ENCODE results near the gene PTPRD. TPM values are rescaled to one million over a fixed set of nuclear protein-coding genes. Genes with fewer than 3 reads are reported as not detected.

PTPRD gene
- total RNA-seq, 1 donor from 2014 or later = 1.8 TPM

DNA sequence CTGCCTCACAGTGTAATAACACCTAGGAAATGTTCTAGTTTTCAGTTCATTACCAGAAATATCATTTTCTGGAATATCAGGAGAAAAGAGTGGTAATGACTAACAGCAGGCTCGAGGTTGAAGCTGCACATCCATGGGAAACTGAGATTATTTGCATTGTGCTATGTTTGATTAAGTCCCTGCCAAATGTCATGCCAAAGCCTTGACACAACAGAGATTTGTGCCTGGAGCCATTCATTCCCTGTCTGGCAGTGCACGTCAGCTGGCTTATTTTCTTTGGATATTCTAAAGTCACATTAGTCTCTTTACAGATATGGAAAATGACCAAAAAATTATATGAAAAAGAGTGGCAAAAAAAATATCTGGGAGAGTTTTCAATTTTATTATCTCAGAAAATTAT, 848.0 kb downstream of the PTPRD start:
- no peak for DNase-seq (ENCODE audit: low read depth in 2 of 2)

DNA sequence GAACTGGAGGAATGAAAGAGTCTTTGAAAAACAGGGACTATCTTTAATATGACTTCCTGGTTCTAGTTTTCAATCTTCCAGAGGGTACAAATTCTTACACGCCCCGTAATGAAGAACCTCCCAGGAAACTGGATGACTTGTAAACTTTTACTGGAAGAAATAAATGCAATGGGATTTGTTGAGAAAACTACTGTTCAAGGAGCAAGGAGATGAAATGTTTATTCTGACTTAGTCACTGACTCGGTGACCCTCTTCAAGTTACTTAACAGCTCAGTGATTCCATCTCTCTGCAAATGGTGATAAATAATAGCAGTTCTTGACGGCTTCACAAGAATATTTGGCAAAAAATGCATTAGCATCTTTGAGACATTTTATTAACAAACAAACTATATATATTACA, 858.6 kb downstream of the PTPRD start:
- no peak for DNase-seq (ENCODE audit: low read depth in 2 of 2)

DNA sequence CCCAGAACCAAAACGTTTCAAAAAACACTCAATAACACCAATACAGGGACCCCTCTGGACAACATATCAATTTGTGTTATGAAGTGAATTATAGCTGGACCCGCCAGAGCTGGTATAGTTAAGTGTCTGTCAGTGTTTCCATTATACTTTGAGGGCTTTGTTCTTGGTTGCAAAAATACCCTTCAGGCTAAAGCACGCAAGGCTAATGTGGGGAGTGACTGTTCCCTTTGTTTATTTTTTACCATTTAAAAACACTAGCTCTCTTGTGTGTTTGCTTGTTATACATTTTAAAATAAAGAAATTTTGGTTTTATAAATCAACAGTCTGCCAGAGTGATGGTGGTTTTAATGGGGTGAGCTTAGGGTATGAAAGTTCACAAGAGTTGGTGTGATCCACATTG, 859.5 kb downstream of the PTPRD start:
- DNase-seq (ENCODE audit: low read depth in 2 of 2) = no peak

DNA sequence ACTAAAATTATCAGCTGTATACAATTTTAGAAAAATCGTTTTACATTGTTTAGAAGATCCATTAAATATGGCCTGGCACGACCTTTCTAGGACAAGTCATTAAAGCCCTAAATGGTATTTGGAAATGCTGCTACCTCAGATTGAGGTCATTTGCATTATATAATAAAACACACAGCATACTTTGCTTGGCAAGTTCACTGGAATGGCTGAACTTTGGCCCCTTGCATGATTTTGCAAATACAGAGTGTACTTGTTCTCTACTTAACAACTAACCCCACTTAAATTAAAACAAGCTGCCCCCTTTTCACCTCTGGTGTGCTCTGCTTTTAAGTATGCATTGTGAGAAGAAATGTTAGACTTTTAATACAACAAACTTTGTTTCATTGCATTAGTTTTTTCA, 860.1 kb downstream of the PTPRD start:
- no peak for DNase-seq (ENCODE audit: low read depth in 2 of 2)

DNA sequence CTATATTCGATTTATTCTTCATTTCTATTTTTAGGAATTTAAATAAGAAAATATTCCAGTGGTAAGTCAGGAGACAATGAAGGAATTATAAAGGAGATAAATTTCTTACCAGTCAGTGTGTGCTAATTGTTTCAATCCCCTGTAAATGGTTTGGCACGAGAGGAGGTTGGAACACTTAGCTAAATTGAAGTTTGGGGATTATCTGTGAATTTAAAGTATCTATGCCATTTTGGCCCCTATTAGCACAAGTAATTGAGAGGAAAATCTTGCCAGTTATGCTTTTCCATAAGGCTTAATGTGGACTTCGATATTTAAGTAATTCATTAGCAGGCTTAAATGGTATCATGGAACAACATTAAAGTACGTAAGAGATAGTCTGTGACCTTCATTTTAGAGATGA, 860.8 kb downstream of the PTPRD start:
- DNase-seq (ENCODE audit: low read depth in 2 of 2) = no peak

DNA sequence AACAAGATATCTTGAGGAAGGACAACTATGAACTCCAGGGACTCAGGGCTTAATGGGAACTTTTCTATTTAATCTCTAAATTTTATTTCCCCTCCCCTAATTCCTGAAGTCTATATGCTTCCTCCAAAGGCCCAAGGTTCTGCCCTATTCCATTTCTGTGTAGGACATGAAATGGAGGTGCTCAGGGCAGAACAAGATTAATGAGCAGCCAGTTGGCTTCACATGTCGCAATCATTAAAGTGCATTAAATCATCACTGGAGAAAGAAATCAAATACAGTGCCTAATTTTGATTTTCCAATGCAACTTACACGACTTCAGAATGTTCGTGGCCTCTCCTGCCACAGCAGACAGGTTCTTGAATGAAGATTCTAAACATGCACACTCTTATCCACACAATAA, 862.1 kb downstream of the PTPRD start:
- no peak for DNase-seq (ENCODE audit: low read depth in 2 of 2)

DNA sequence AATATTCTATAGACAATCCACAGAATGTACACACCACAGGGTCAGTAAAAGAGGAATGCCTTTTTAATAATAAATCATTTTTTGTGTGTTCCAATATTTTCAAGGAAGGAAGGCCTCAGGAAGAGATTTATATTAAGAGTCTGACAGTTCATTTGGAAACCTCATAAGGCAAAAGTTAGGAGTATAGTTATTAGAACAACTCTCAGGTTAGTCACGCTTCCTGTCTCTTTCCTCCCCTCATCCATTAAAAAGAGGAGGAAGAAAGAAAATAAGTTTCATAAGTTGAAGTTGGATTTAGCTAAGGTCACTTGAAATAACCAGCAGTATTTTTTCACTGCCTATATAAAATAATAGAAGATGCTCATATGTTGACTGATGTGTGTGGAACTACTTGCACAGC, 863.2 kb downstream of the PTPRD start:
- peak in 1 of 2 donors; percentile 16 for DNase-seq (ENCODE audit: low read depth in 2 of 2)

DNA sequence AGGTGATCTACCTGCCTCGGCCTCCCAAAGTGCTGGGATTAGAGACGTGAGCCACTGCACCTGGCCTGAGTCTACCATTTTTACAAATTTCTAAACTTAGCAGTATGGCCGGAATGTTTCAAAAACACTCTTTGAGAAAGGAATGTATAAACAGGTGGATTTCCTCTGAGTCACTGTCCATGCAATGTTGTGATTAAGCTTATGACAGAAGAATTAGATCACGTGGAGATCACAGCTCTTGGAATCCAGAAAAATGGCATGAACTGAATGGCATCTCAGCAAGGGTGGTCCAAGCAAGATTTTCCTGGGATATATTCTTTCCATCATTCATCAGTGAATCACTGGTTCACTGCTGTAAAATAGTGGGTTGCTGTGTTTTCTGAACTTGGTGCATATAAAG, 865.0 kb downstream of the PTPRD start:
- peak; percentile 51 for DNase-seq (ENCODE audit: low read depth in 2 of 2)

DNA sequence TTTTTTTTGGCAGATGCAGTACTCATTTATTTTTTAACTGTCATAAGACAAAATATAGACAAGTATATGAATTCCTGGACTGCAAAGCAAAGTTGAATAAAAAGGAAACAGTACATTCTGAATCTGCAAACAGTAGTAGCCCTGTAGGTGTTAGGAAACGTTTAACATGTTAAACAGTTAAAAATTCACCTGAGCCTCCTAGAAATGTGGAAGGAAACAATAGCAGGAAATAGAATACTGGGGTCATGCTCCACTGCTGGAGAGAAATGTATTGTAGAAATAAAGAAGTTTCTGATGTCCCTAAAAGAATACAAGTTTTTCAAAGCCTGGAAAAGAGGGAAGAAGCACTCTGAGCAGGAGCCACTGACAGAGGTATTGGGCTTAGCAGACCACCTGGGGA, 866.0 kb downstream of the PTPRD start:
- no peak for DNase-seq (ENCODE audit: low read depth in 2 of 2)

DNA sequence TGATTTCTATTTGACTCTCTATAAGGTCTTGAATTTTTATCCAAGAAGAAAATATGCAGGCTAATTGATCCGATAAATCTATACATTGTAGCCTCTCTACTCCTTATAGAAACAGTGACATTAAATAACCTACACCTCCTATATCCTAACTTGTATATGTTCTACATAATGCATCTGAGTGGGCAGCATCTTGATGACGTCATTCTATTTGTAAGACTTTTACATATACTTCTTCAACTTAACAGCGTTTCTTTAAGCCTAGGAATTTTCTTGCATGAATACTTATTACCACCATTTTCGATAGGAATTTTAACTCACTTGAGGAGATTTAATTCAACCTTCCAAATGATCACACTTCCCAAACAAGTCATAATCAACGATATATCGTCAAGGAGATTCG, 869.0 kb downstream of the PTPRD start:
- no peak for DNase-seq (ENCODE audit: low read depth in 2 of 2)

DNA sequence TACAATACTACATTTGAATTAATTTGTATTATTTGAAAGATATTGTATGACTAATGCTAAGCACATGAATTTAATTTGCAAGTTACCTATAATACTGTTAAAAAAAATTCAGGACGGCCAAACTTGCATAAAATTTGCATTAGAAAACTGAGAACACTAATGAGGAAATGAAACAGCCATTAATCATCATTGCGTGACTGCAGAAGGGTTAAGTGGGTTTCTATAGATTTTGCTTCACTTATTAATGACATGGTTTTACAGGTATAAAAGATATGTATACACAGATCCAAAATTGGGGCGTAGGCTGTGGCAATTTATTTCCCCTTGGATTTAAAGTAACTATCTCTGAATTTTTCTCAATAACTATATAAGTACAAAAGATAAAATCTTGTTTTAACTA, 882.6 kb downstream of the PTPRD start:
- DNase-seq (ENCODE audit: low read depth in 2 of 2) = no peak

DNA sequence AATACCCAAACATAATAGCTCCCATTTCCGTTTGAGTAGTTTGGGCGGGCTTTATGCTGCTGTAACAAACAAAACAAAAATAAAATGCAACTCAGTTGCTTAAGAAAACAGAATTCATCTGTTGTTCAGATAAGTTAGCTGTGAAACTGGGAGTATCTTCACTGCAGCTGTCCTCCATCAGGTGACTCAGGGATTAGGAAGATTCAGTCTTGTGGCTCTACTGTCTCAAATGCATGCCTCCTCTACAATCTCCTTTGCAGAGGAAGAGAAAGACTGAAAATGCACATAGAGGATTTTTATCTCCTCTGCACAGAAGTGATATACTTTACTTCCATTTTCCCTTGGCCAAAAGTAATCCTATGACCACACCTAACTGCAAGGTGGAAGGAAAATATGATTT, 883.7 kb downstream of the PTPRD start:
- DNase-seq (ENCODE audit: low read depth in 2 of 2) = no peak

DNA sequence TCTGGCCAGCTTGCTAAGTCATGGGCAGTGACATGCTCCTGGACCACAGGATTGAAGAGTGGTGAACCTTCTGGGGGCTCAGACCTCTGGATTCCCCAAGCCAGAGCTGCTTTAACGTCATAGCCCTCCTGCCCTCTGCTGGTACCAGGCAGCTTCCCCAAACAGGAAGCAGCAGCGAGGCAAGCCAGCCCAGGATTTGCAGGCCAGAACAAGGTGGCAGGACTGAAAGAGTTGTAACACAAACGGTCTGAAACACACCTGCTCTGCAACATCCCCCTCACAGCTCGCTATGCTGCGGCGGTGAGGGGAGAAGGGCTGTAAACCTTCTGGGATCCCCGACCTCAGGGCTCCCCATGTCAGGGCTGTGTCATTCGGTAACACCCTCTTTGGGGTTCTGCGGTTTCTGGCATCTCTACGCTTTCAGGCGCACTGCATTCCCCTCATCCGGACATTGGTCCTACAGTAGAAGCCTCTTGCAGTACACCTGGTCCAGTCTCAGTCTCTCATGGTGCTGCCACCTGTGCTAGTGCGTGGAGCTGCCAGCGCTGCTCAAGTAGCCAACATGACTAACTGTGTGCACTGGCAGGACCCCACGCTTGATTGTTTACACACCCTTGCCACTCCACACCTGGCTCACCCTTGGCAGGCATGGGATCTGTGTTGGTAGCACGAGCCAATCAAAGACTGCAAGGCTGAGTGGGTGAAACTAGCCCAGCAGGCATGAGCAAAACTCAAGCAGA, 893.3 kb downstream of the PTPRD start:
- no peak for DNase-seq (ENCODE audit: low read depth in 2 of 2)

DNA sequence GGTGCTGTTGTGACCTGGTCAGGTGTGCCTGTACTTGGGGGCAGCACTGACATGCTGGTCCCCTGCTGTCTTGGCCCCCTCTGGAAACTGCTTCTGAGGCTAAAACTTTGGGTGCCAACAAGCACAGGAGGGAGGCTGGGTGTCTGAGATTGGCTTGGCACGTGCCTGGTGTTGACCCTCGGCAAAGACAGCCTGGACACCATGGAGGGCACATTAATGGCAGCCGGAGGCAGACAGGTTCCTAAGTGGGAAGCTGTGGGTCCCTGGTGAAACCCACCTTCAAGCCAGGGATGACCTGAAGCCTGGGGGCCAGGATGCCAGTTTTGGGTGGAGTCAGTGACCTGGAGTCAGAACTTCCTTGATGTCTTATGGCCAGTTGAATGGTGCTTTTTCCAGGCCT, 894.1 kb downstream of the PTPRD start:
- no peak for DNase-seq (ENCODE audit: low read depth in 2 of 2)

DNA sequence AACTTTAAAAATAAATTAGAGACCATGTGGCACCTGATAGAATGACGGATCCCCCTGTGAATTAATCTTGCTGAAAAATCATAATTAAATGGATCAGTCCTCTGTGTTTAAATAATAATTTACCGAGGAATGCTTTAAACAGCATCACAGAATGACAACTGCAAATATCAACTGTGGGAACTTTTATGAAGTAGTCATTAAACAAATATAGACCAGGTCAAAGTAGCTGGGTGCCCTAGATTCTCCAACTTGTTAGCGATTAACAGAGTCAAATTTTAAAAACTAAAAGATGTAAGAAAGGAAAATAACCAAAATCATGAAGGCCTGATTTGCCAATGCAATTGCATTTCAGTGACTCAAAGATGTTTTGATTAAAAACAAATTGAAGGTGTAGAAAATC, 933.4 kb downstream of the PTPRD start:
- DNase-seq (ENCODE audit: low read depth in 2 of 2) = no peak

DNA sequence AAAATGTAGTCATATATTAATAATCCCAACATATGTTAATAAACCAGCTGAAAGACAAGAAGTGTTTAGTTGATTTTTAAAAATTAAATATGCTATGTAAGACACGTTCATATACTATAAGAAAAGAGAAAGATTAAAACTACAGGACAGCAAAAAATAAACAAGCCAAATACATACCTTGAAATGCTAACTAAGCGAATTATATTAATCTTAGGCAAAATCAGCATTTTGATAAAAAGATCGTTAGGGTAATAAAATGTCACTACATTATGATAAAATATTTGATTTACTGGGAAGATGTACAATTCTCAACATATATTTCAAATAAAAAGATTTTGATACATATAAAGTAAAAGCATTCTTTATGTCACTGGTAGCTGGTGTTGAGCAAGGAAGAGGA, 938.3 kb downstream of the PTPRD start:
- no peak for DNase-seq (ENCODE audit: low read depth in 2 of 2)

DNA sequence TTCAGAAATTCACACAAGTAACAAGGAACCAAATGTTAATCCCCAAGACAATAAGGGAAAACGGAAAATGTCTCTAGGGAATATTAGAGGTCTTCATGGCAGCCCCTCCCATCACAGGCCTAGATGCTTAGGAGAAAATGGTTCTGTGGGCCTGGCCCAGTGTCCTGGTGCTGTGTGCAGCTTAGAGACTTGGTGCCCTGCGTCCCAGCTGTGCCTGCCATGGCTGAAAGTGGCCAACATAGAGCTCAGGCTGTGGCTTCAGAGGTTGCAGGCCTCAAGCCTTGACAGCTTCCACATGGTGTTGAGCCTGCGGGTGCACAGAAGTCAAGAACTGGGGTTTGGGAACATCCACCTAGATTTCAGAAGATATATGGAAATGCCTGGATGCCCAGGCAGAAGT, 942.3 kb downstream of the PTPRD start:
- DNase-seq (ENCODE audit: low read depth in 2 of 2) = no peak

DNA sequence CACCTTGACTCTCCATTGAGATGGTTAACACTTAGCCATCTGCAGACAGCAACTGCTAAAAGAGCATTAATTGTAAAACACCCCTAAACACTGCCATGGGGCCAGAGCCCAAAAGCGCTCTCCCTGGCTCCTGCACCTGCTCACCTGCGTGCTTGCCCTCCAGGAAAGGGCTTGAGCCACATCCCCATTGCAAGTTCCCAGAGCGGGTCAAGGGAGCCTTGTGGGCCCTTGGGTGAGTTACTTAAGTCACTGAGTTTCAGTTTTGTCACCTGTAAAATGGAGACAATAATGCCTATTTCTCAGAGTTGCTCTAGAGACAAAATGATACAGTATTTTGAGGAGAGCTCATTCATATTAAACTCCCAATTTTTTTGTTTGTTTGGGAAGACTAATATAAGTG, 967.8 kb downstream of the PTPRD start:
- no peak for DNase-seq (ENCODE audit: low read depth in 2 of 2)

DNA sequence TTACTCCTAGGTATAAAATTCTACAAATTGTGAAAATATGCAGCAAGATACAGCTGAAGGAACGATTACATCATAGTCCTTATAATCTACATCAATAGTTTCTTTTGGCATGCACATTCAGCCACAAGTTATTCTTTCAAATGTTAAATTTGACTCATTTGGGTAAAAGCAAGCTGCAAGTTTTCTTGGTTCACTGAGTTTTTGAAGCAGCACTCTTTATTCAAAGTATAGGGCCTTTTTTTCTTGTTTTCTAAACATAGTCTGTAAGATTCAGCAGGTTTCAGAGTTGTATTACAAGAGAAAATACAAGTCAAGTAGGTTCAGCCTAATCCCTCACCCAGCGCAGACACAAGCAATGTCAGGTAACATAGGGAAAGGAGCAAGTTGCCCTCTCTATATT, 981.5 kb downstream of the PTPRD start:
- no peak for DNase-seq (ENCODE audit: low read depth in 2 of 2)

DNA sequence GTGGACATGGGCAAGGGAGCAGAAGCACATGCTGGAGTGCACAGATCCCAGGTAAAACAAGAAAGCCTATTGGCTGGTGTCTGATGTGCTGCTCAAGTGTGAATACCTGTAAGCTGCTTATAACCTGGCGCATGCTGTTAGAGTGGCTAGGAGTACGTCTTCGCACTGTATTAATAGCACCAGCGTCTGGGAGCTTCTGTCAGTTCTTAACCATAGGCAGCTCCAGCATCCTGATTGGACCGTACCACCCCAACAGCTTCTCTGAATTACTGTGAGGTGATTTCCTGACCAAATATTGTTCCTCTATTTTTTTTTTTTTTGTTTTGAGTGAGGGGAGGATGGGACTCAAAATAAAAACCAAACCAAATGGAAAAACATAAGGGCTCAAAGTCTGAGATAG, 987.6 kb downstream of the PTPRD start:
- no peak for DNase-seq (ENCODE audit: low read depth in 2 of 2)

DNA sequence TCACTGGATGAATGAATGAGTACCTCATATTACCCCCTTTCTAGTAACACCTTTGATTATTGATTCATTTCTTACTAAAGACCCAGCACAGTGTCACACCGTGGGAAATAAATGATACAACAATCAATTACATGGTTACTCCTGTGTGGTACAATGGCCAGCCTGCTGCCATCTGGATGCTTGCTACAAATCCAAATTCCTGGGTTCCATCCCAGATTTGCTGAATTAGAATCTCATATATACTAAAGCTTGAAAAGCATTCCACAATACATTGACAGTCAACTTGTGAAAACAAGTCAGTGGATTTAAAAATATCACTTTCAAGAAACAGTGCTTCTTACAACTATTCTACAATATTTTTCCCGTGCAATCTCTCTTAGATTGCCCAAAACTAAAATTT, 989.3 kb downstream of the PTPRD start:
- no peak for DNase-seq (ENCODE audit: low read depth in 2 of 2)

DNA sequence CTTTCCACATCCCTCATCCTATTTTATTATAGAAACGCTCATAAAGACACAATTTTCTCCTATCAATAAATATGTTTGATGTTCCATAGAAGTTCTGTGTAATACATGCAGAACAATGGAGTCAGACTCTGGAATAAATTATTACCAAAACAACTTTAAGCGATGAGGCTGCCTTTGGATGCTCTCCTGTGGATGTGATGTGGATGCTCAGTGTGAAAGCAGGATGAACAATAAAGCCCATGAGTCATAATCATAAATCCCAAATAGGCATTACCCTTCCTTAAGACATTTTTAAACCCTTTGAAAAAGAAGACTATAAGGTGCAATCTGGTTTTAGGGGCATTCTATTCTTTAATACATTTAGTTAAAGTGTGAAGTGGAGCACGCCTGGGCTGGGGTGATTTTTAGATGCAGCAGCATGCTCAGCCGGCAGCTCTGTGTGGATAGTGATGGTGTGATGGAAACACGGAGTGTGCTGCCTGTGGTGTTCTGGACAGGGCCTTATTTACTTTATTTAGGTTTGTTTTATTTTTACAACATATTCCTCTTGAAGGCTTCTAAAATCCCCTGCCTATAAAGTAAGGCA, 991.4 kb downstream of the PTPRD start:
- no peak for DNase-seq (ENCODE audit: low read depth in 2 of 2)

DNA sequence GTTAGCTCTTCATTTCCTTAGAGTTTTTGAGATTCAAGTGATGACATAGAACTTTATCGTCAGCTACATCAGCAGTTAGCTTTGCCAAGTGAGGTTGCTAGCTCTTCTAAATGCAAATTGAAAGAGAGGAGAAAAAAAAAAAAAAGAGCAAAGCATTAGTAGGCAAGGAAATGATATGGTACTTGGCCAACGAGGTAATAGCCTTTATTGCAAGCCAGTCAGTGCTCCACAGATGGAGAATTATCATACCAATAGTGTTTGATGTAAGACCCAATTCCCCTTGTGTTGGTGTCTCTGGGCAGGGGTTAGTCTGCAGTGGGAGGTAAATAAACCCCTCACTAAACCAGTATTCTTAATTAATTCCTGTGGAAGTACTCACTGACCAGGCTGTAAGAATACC, 992.1 kb downstream of the PTPRD start:
- no peak for DNase-seq (ENCODE audit: low read depth in 2 of 2)

DNA sequence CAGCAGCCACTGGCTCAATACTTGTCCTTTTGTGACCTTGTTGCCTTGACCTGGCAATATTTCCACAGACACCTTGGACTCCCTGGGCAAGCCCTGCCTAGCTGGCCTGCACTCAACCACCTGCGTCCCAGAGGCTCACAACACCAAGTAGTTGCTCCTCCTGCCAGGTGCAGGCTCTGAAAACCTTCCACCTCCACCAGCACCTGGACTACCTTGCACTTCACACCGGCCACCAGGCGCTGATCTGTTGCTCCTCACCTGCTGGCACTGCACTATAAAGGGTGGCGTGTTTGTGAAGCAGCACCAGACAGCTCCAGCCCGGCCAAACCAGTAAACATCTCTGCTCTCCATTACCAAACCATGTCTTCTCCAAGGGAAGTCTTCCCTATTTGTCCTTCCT, 997.7 kb downstream of the PTPRD start:
- no peak for DNase-seq (ENCODE audit: low read depth in 2 of 2)

Measured in dermis microvascular lymphatic vessel endothelial cell (primary cell).